SH-SY5Y (cell line): ENCODE results near the gene DENND6B.

Source experiments
- GATA2 ChIP-seq: IDR thresholded peaks from 2 replicates; pipeline ENCODE4 v1.6.1; 2011; ENCODE audit warnings: mild to moderate bottlenecking, low read depth, low read length
- GATA3 ChIP-seq: IDR thresholded peaks from 2 replicates; pipeline ENCODE4 v1.6.1; 2011; ENCODE audit warnings: low read depth, mild to moderate bottlenecking, low read length, moderate library complexity

GRCh38 chr22:50310031-50310722, 16.6 kb downstream of the DENND6B start:
- TF ChIP-seq GATA3 (no peak), GATA2 (no peak)
